ENCODE data around the gene TM9SF4.

Gene TM9SF4

GRCh38 chr20:32129863-32130262 lies 20.3 kb downstream of the TM9SF4 start:
- no peak for DNase-seq (ENCODE audit: low spot score)

- DNase-seq (ENCODE audit: low spot score), result no peak
These were observed 20.8 kb downstream of the TM9SF4 start for GRCh38 chr20:32130352-32130751.

GRCh38 chr20:32130965-32131364 lies 21.5 kb downstream of the TM9SF4 start:
- DNase-seq (ENCODE audit: low spot score), result no peak

- no peak for DNase-seq (ENCODE audit: low spot score)
These were observed 23.5 kb downstream of the TM9SF4 start for GRCh38 chr20:32132911-32133549.

- no peak for DNase-seq (ENCODE audit: low spot score)
These were observed 24.5 kb downstream of the TM9SF4 start for GRCh38 chr20:32134026-32134425.

- no peak for DNase-seq (ENCODE audit: low spot score)
These were observed 26.5 kb downstream of the TM9SF4 start for GRCh38 chr20:32135983-32136515.

GRCh38 chr20:32138921-32139320 lies 29.4 kb downstream of the TM9SF4 start:
- DNase-seq (ENCODE audit: low spot score), result no peak

- no peak for DNase-seq (ENCODE audit: low spot score)
These were observed 30.4 kb downstream of the TM9SF4 start for GRCh38 chr20:32139947-32140346.

- no peak for DNase-seq (ENCODE audit: low spot score)
These were observed 31.1 kb downstream of the TM9SF4 start for GRCh38 chr20:32140603-32141002.

- DNase-seq (ENCODE audit: low spot score), result no peak
These were observed 32.0 kb downstream of the TM9SF4 start for GRCh38 chr20:32141465-32141980.

- no peak for DNase-seq (ENCODE audit: low spot score)
These were observed 32.6 kb downstream of the TM9SF4 start for GRCh38 chr20:32142088-32142487.

GRCh38 chr20:32142991-32143390 lies 33.5 kb downstream of the TM9SF4 start:
- no peak for DNase-seq (ENCODE audit: low spot score)

GRCh38 chr20:32144898-32145662 lies 35.6 kb downstream of the TM9SF4 start:
- no peak for DNase-seq (ENCODE audit: low spot score)

GRCh38 chr20:32149566-32150170 lies 40.2 kb downstream of the TM9SF4 start:
- no peak for DNase-seq (ENCODE audit: low spot score)

GRCh38 chr20:32150291-32150848 lies 40.9 kb downstream of the TM9SF4 start:
- no peak for DNase-seq (ENCODE audit: low spot score)

GRCh38 chr20:32152421-32153155 lies 43.1 kb downstream of the TM9SF4 start:
- no peak for DNase-seq (ENCODE audit: low spot score)

GRCh38 chr20:32153156-32153665 lies 43.7 kb downstream of the TM9SF4 start:
- DNase-seq (ENCODE audit: low spot score), result no peak

GRCh38 chr20:32153771-32154170 lies 44.3 kb downstream of the TM9SF4 start:
- DNase-seq (ENCODE audit: low spot score), result no peak

- peak; percentile 17 for DNase-seq (ENCODE audit: low spot score)
These were observed 45.8 kb downstream of the TM9SF4 start for GRCh38 chr20:32155017-32155981.

- no peak for DNase-seq (ENCODE audit: low spot score)
These were observed 48.1 kb downstream of the TM9SF4 start for GRCh38 chr20:32157611-32158010.

Data from CD4-positive, alpha-beta T cell treated with Interleukin-2 at 100 ng/mL for 4 hours (primary cell).